Measurements from ENCODE around the gene NELL1. TPM values are rescaled to one million over a fixed set of nuclear protein-coding genes. Genes with fewer than 3 reads are reported as not detected.

The NELL1 gene
- total and polyA plus RNA-seq, 2 experiments from 2014 or later, result 8.9 to 20.1 TPM

- H4K20me1 ChIP-seq (ENCODE audit: insufficient read depth, poor library complexity, severe bottlenecking), result no peaks in the 10 kb centered on the region
- no peaks in the 10 kb centered on the region for H3K9me2 ChIP-seq (replicated peaks; ENCODE audit: insufficient read depth)
- H2AFZ ChIP-seq, result no peak overlapping the region
- H3K27me3 ChIP-seq, result no peaks in the 10 kb centered on the region
- no peaks in the 10 kb centered on the region for H3K9me3 ChIP-seq (ENCODE audit: low read depth)
- H3K27ac ChIP-seq, result no peak overlapping the region
- no peaks in the 10 kb centered on the region for H3K4me1 ChIP-seq (ENCODE audit: insufficient read depth)
- no peaks in the 10 kb centered on the region for H3K36me3 ChIP-seq (replicated peaks; ENCODE audit: insufficient read depth, low read depth)
- no peak overlapping the region for H3K4me2 ChIP-seq
- 86% methylated on average over 3 of the region's 3 CpGs for WGBS (ENCODE audit: low lambda C conversion rate, missing lambda C conversion rate)
- no peak for DNase-seq (ENCODE audit: low spot score)
- H3K4me3 ChIP-seq, result no peak overlapping the region
- TF ChIP-seq EZH2phosphoT487 (IDR thresholded peaks at IDR 0.05; ENCODE audit: low read depth, severe bottlenecking, unreplicated experiment) (no peak), CTCF (IDR thresholded peaks at IDR 0.05; ENCODE audit: poor library complexity) (no peak), EZH2 (IDR thresholded peaks at IDR 0.05; ENCODE audit: borderline replicate concordance) (no peak)
- no peaks in the 10 kb centered on the region for H3K79me2 ChIP-seq
Measured at GRCh38 chr11:20933958-20934357, 264.6 kb downstream of the NELL1 start.

GRCh38 chr11:20934516-20934915, 265.1 kb downstream of the NELL1 start:
- H3K27me3 ChIP-seq, result no peaks in the 10 kb centered on the region
- 62% methylated on average over 2 of the region's 2 CpGs for WGBS (ENCODE audit: low lambda C conversion rate, missing lambda C conversion rate)
- H3K4me2 ChIP-seq, result no peak overlapping the region
- TF ChIP-seq EZH2 (IDR thresholded peaks at IDR 0.05; ENCODE audit: borderline replicate concordance) (no peak), EZH2phosphoT487 (IDR thresholded peaks at IDR 0.05; ENCODE audit: low read depth, severe bottlenecking, unreplicated experiment) (no peak)
- DNase-seq (ENCODE audit: low spot score), result no peak
- H3K36me3 ChIP-seq (replicated peaks; ENCODE audit: insufficient read depth, low read depth), result no peaks in the 10 kb centered on the region
- no peak overlapping the region for H2AFZ ChIP-seq
- no peaks in the 10 kb centered on the region for H3K4me1 ChIP-seq (ENCODE audit: insufficient read depth)
- H4K20me1 ChIP-seq (ENCODE audit: insufficient read depth, poor library complexity, severe bottlenecking), result no peaks in the 10 kb centered on the region
- no peak overlapping the region for H3K27ac ChIP-seq
- H3K4me3 ChIP-seq, result no peak overlapping the region
- H3K9me2 ChIP-seq (replicated peaks; ENCODE audit: insufficient read depth), result no peaks in the 10 kb centered on the region
- no peaks in the 10 kb centered on the region for H3K79me2 ChIP-seq
- H3K9me3 ChIP-seq (ENCODE audit: low read depth), result no peaks in the 10 kb centered on the region

- DNase-seq (ENCODE audit: low spot score), result peak; percentile 4
- no peaks in the 10 kb centered on the region for H3K79me2 ChIP-seq
- no peaks in the 10 kb centered on the region for H3K36me3 ChIP-seq (replicated peaks; ENCODE audit: insufficient read depth, low read depth)
- H3K4me1 ChIP-seq (ENCODE audit: insufficient read depth), result no peaks in the 10 kb centered on the region
- H3K4me3 ChIP-seq, result no peak overlapping the region
- no peaks in the 10 kb centered on the region for H3K27me3 ChIP-seq
- no peak for TF ChIP-seq EZH2phosphoT487 (IDR thresholded peaks at IDR 0.05; ENCODE audit: low read depth, severe bottlenecking, unreplicated experiment)
- TF ChIP-seq CTCF (IDR thresholded peaks at IDR 0.05; ENCODE audit: poor library complexity), result no peak
- no peak for TF ChIP-seq EZH2 (IDR thresholded peaks at IDR 0.05; ENCODE audit: borderline replicate concordance)
- no peak overlapping the region for H2AFZ ChIP-seq
- H3K27ac ChIP-seq, result no peak overlapping the region
- H3K9me2 ChIP-seq (replicated peaks; ENCODE audit: insufficient read depth), result no peaks in the 10 kb centered on the region
- H3K4me2 ChIP-seq, result no peak overlapping the region
- H3K9me3 ChIP-seq (ENCODE audit: low read depth), result no peaks in the 10 kb centered on the region
- WGBS (ENCODE audit: low lambda C conversion rate, missing lambda C conversion rate), result 84% methylated on average over 7 of the region's 7 CpGs
- H4K20me1 ChIP-seq (ENCODE audit: insufficient read depth, poor library complexity, severe bottlenecking), result no peaks in the 10 kb centered on the region
Measured at GRCh38 chr11:20937826-20938225, 268.4 kb downstream of the NELL1 start.

GRCh38 chr11:20949585-20949984, 280.2 kb downstream of the NELL1 start:
- no peaks in the 10 kb centered on the region for H3K27me3 ChIP-seq
- 37% methylated on average over 2 of the region's 2 CpGs for WGBS (ENCODE audit: low lambda C conversion rate, missing lambda C conversion rate)
- no peaks in the 10 kb centered on the region for H3K4me1 ChIP-seq (ENCODE audit: insufficient read depth)

More at GRCh38 chr11:20949585-20949984, 280.2 kb downstream of the NELL1 start:
- no peak for DNase-seq (ENCODE audit: low spot score)
- no peak overlapping the region for H3K27ac ChIP-seq
- H3K9me2 ChIP-seq (replicated peaks; ENCODE audit: insufficient read depth), result no peaks in the 10 kb centered on the region
- no peaks in the 10 kb centered on the region for H3K9me3 ChIP-seq (ENCODE audit: low read depth)
- no peak overlapping the region for H3K4me3 ChIP-seq
- H3K79me2 ChIP-seq, result no peaks in the 10 kb centered on the region
- no peak overlapping the region for H3K4me2 ChIP-seq
- TF ChIP-seq EZH2 (IDR thresholded peaks at IDR 0.05; ENCODE audit: borderline replicate concordance), result no peak
- no peak for TF ChIP-seq EZH2phosphoT487 (IDR thresholded peaks at IDR 0.05; ENCODE audit: low read depth, severe bottlenecking, unreplicated experiment)
- H4K20me1 ChIP-seq (ENCODE audit: insufficient read depth, poor library complexity, severe bottlenecking), result no peaks in the 10 kb centered on the region
- H2AFZ ChIP-seq, result no peak overlapping the region
- H3K36me3 ChIP-seq (replicated peaks; ENCODE audit: insufficient read depth, low read depth), result no peaks in the 10 kb centered on the region

Data from hepatocyte (in vitro differentiated cells).